Endothelial cell of umbilical vein (primary cell): Measurements from ENCODE around the gene RLN3. TPM values are rescaled to one million over a fixed set of nuclear protein-coding genes. Genes with fewer than 3 reads are reported as not detected.

Source experiments
- BruUV-seq: library from RNA; stranded (reverse); fragments of 400-500 nt; replicated peaks from 2 replicates; lab custom pipeline; 2021; lab: Mats Ljungman, UMichigan
- CTCF ChIA-PET: fragments of 300-600, 350-600 bp; sonication (Branson Sonifier 250); formaldehyde crosslinking; loops from one replicate; lab custom pipeline; 2021; ENCODE audit warnings: antibody characterized with exemption, inconsistent platforms; lab: Charles Lee
- POLR2A ChIA-PET: fragments of 300-600, 350-600 bp; sonication (Branson Sonifier 250); formaldehyde crosslinking; loops from one replicate; lab custom pipeline; 2021; ENCODE audit warnings: antibody characterized with exemption, inconsistent platforms; lab: Charles Lee
- DNase-seq: peaks from one replicate; pipeline ENCODE4 v3.0.0-alpha.2; 2011; ENCODE audit warnings: low read depth, low spot score
- FAIRE-seq: peaks from 2 replicates; lab custom pipeline; 2011; peaks lifted over from hg19 to GRCh38; lab: Jason Lieb, UNC
- H2AFZ ChIP-seq: 2 replicates; pipeline ENCODE4 v1.6.0; 2012; ENCODE audit warnings: low read depth, low read length, control low read depth, inconsistent platforms
- H3K27ac ChIP-seq: 2 replicates; pipeline ENCODE4 v1.5.1; 2011; ENCODE audit warnings: low read depth, mild to moderate bottlenecking, control low read depth, low read length, moderate library complexity; ENCODE audit not compliant: insufficient read depth
- H3K27me3 ChIP-seq, 2 experiments: 2 replicates each; pipeline versions ENCODE4 v1.6.0 to v1.6.1; 2011; ENCODE audit warnings: low read length in 2 of 2, mixed read lengths in 1 of 2; ENCODE audit not compliant: control insufficient read depth in 2 of 2, insufficient read depth in 2 of 2
- H3K36me3 ChIP-seq, 2 experiments: 2 replicates in 1 of 2; 3 replicates in 1 of 2; pipeline ENCODE4 v1.5.1; 2011; ENCODE audit warnings: low read length in 2 of 2, mild to moderate bottlenecking in 1 of 2, moderate library complexity in 1 of 2; ENCODE audit not compliant: control insufficient read depth in 2 of 2, insufficient read depth in 2 of 2; ENCODE audit errors: extremely low read depth in 1 of 2
- H3K4me1 ChIP-seq: 3 replicates; pipeline ENCODE4 v1.5.1; 2011; ENCODE audit warnings: mild to moderate bottlenecking, low read length; ENCODE audit not compliant: control insufficient read depth, insufficient read depth; ENCODE audit errors: extremely low read depth
- H3K4me2 ChIP-seq: 2 replicates; pipeline ENCODE4 v1.6.1; 2011; ENCODE audit warnings: low read length, control low read depth, mixed read lengths; ENCODE audit not compliant: insufficient read depth
- H3K4me3 ChIP-seq, 3 experiments: fragments of 200-600 bp in 1 of 3; sonication (generic), shearing (Covaris generic) in 1 of 3; replicated peaks in 1 of 3; 2 replicates each; pipeline ENCODE4 v1.5.1; 2011 to 2016; ENCODE audit warnings: control low read depth in 3 of 3, low read length in 3 of 3, mild to moderate bottlenecking in 2 of 3, inconsistent platforms in 1 of 3, low read depth in 1 of 3, moderate library complexity in 1 of 3; ENCODE audit not compliant: insufficient read depth in 1 of 3
- H3K79me2 ChIP-seq: 2 replicates; pipeline ENCODE4 v1.6.0; 2012; ENCODE audit warnings: low read length, inconsistent platforms; ENCODE audit not compliant: control insufficient read depth, insufficient read depth
- H3K9ac ChIP-seq: replicated peaks from 2 replicates; pipeline ENCODE3; 2011; ENCODE audit warnings: low read length, control low read depth; ENCODE audit not compliant: insufficient read depth; ENCODE audit errors: extremely low read depth
- H3K9me1 ChIP-seq: replicated peaks from 3 replicates; pipeline ENCODE4 v1.6.0; 2011; ENCODE audit warnings: mild to moderate bottlenecking, low read length; ENCODE audit not compliant: control insufficient read depth, insufficient read depth; ENCODE audit errors: extremely low read depth
- H3K9me3 ChIP-seq: replicated peaks from 2 replicates; pipeline ENCODE4 v1.5.1; 2012; ENCODE audit warnings: low read length, inconsistent platforms; ENCODE audit not compliant: control insufficient read depth, insufficient read depth
- H4K20me1 ChIP-seq: replicated peaks from 2 replicates; pipeline ENCODE3; 2011; ENCODE audit warnings: mild to moderate bottlenecking, low read length; ENCODE audit not compliant: control insufficient read depth, insufficient read depth; ENCODE audit errors: extremely low read depth
- CTCF ChIP-seq, 2 donors: IDR thresholded peaks; 1 replicate in 1 of 2; 2 replicates in 1 of 2; pipeline ENCODE4 v1.5.1; 2011; ENCODE audit warnings: low read length in 2 of 2, mild to moderate bottlenecking in 2 of 2, moderate library complexity in 2 of 2, control low read depth in 1 of 2, inconsistent platforms in 1 of 2, low read depth in 1 of 2; ENCODE audit not compliant: insufficient read depth in 1 of 2; ENCODE audit errors: extremely low read depth in 1 of 2
- EZH2 ChIP-seq: IDR thresholded peaks from 2 replicates; pipeline ENCODE4 v1.6.1; 2012; ENCODE audit warnings: borderline replicate concordance, low read depth, mild to moderate bottlenecking, moderate library complexity, low read length, inconsistent platforms; ENCODE audit not compliant: severe bottlenecking
- FOS ChIP-seq: IDR thresholded peaks from 2 replicates; pipeline ENCODE4 v1.6.1; 2011; ENCODE audit warnings: mild to moderate bottlenecking, low read length, moderate library complexity, borderline replicate concordance; ENCODE audit not compliant: insufficient read depth
- GATA2 ChIP-seq: IDR thresholded peaks from 2 replicates; pipeline ENCODE4 v1.7.0; 2011; ENCODE audit warnings: low read depth, mild to moderate bottlenecking, moderate library complexity, mixed read lengths, low read length; ENCODE audit not compliant: insufficient read length, insufficient read depth
- JUN ChIP-seq: IDR thresholded peaks from 2 replicates; pipeline ENCODE4 v1.6.1; 2011; ENCODE audit warnings: borderline replicate concordance, low read depth; ENCODE audit not compliant: insufficient read length, insufficient read depth
- MAX ChIP-seq: IDR thresholded peaks from 2 replicates; pipeline ENCODE4 v1.6.1; 2011; ENCODE audit not compliant: insufficient read depth, insufficient read length
- MYC ChIP-seq: IDR thresholded peaks from one replicate; pipeline ENCODE4 v1.6.1; 2011; ENCODE audit warnings: mild to moderate bottlenecking, low read depth, low read length
- POLR2A ChIP-seq: IDR thresholded peaks from 2 replicates; pipeline ENCODE4 v1.6.1; 2012; ENCODE audit warnings: low read depth, mild to moderate bottlenecking, control low read depth, low read length
- POLR2AphosphoS5 ChIP-seq: IDR thresholded peaks from 2 replicates; pipeline ENCODE4 v1.6.1; 2012; ENCODE audit warnings: low read depth, mild to moderate bottlenecking, control low read depth, low read length, moderate library complexity; ENCODE audit not compliant: insufficient read depth
- dilution Hi-C: fragments of 300-500 bp; cut with MboI; formaldehyde crosslinking; loops from one replicate; pipeline ENCODE4 v1.15.0; 2019; ENCODE audit warnings: low sequenced_read_pairs; ENCODE audit not compliant: extremely low pct_ligation_motif_present
- intact Hi-C: fragments of 100-400 bp; cut with micrococcal nuclease; formaldehyde crosslinking; loops from one replicate; pipeline ENCODE4 v1.10.0; 2022
- polyA plus RNA-seq, 4 experiments: library from polyadenylated mRNA; depleted of rRNA in 3 of 4; stranded (reverse) in 3 of 4; unstranded in 1 of 4; fragments of >200 nt; gene quantifications; 2 replicates each; pipeline versions ENCODE4 v1.2.1 to v1.2.3, GENCODE V29; 2011 to 2012; ENCODE audit warnings: missing spikeins in 1 of 4
- total RNA-seq: library from RNA; stranded (reverse); gene quantifications from 2 replicates; pipeline ENCODE4 v1.2.3, GENCODE V29; 2021

Gene RLN3
- total and polyA plus RNA-seq, 2 donors (not counting 3 experiments of a cell fraction or from before 2014, with no cell fraction given): not detected

DNA sequence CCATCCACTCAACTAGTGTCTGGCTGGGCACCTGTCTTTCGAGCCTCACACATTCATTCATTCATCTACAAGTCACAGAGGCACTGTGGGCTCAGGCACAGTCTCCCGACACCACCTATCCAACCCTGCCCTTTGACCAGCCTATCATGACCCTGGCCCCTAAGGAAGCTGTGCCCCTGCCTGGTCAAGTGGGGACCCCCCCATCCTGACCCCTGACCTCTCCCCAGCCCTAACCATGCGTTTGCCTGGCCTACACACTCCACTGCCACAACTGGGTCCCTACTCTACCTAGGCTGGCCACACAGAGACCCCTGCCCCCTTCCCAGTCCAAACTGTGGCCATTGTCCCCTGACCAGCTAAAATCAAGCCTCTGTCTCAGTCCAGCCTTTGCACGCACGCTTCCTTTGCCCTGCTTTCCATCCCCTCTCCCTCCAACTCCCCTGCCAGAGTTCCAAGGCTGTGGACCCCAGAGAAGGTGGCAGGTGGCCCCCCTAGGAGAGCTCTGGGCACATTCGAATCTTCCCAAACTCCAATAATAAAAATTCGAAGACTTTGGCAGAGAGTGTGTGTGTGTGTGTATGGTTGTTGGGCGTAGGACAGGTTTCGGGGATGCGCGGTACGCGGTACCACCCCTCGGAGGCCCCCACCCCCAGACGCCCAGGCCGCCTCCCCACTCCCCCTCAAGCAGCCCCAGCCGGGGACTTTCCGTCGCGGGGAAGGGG, 3.2 kb downstream of the RLN3 start:
- intact Hi-C loops: loop anchor here (5.0 kb wide), 1 partner anchor 124 kb away; the partner anchor contains the start of genes BRME1 and CC2D1A
- Histone ChIP-seq H3K79me2 (no peaks in the 10 kb centered on the region), H3K4me2 (no peak overlapping the region), H3K4me3 (peak overlapping the region in 2 of 3 experiments; percentile 58 to 61), H3K9me3 (no peaks in the 10 kb centered on the region), H3K9me1 (no peaks in the 10 kb centered on the region), H2AFZ (peak overlapping the region; percentile 99), H3K36me3 (no peaks in the 10 kb centered on the region), H3K27me3 (peaks cover 0 to 7% of the 10 kb centered on the region in 2 experiments), H4K20me1 (no peaks in the 10 kb centered on the region), H3K9ac (no peak overlapping the region), H3K27ac (no peak overlapping the region), H3K4me1 (peaks cover 6% of the 10 kb centered on the region)
- POLR2A ChIA-PET: no interaction called here
- TF ChIP-seq MAX (no peak), JUN (no peak), GATA2 (no peak), CTCF (IDR thresholded peaks at IDR 0.05; ENCODE audit: extremely low read depth in 1 of 2, insufficient read depth in 1 of 2, low read depth in 1 of 2, low read length in 2 of 2) (no peak), MYC (no peak), POLR2A (no peak), FOS (no peak), EZH2 (no peak), POLR2AphosphoS5 (no peak)
- no TSS peak for BruUV-seq
- dilution Hi-C loops: no loop called here
- CTCF ChIA-PET: interaction anchor here (0.6 to 3.1 kb wide), 38 partner anchors 7 to 154 kb away, joined by 3 to 29 read pairs (median 4); partner anchors contain the start of genes DCAF15, MISP3, NANOS3 and RFX1
- FAIRE-seq (no peak), DNase-seq (no peak)
